WERI-Rb-1 (cell line): ENCODE measurements around the gene CD99.
A peak's percentile ranks its signal among the peaks of the same experiment; 100 is the strongest.

Experiments used
- DNase-seq: peaks from one replicate; pipeline ENCODE4 v3.0.0-alpha.2; 2020
- H3K27ac ChIP-seq: fragments of 250-450 bp; sonication (Bioruptor Pico); 2 replicates; pipeline ENCODE4 v1.5.1; 2020; ENCODE audit warnings: mild to moderate bottlenecking, moderate library complexity
- H3K27me3 ChIP-seq: fragments of 250-450 bp; sonication (Bioruptor Pico); 2 replicates; pipeline ENCODE4 v1.5.1; 2021; ENCODE audit warnings: mild to moderate bottlenecking, low read depth, moderate library complexity; ENCODE audit not compliant: insufficient read depth, severe bottlenecking
- H3K36me3 ChIP-seq: fragments of 250-450 bp; sonication (Bioruptor Pico); 2 replicates; pipeline ENCODE4 v1.5.1; 2020; ENCODE audit warnings: mild to moderate bottlenecking, moderate library complexity
- H3K4me3 ChIP-seq: 2 replicates; pipeline ENCODE4 v1.5.1; 2011; ENCODE audit warnings: low read depth, mild to moderate bottlenecking, control low read depth, low read length
- H3K9me3 ChIP-seq: fragments of 250-450 bp; sonication (Bioruptor Pico); 2 replicates; pipeline ENCODE4 v1.5.1; 2021; ENCODE audit warnings: mild to moderate bottlenecking, moderate library complexity; ENCODE audit not compliant: severe bottlenecking
- TF ChIP-seq, protein P1 (sequence below): IDR thresholded peaks from 2 replicates; pipeline ENCODE4 v1.5.1; 2011; ENCODE audit warnings: low read depth, mild to moderate bottlenecking, control low read depth, inconsistent platforms, low read length

CD99 gene

DNA sequence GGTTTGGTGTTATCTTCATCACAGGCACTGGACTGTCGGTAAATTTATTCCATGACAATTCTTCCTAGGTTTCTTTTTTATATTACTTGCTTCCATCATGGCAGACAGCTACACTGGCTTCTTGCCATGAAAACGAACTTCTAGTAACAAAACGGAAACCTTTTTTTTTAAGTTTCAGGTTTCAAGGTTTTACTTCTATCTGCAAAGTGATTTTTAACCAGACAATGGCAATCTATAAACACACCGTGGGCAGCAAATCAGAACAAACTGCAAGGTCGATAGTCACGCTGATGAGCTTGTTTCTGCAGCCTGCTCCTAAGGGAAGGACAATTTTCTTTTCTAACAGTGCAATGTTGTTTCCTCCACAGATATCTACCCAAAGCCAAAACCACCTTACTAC is 90.6 kb downstream of the CD99 start:
- Histone ChIP-seq H3K4me3 (0 out of 2 replicates have a peak overlapping the region, but pooled peaks have one; percentile 14), H3K9me3 (no peaks in the 10 kb centered on the region), H3K36me3 (no peaks in the 10 kb centered on the region), H3K27ac (peak overlapping the region; percentile 79), H3K27me3 (no peaks in the 10 kb centered on the region)
- DNase-seq, result no peak
- TF ChIP-seq, protein P1, sequence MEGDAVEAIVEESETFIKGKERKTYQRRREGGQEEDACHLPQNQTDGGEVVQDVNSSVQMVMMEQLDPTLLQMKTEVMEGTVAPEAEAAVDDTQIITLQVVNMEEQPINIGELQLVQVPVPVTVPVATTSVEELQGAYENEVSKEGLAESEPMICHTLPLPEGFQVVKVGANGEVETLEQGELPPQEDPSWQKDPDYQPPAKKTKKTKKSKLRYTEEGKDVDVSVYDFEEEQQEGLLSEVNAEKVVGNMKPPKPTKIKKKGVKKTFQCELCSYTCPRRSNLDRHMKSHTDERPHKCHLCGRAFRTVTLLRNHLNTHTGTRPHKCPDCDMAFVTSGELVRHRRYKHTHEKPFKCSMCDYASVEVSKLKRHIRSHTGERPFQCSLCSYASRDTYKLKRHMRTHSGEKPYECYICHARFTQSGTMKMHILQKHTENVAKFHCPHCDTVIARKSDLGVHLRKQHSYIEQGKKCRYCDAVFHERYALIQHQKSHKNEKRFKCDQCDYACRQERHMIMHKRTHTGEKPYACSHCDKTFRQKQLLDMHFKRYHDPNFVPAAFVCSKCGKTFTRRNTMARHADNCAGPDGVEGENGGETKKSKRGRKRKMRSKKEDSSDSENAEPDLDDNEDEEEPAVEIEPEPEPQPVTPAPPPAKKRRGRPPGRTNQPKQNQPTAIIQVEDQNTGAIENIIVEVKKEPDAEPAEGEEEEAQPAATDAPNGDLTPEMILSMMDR, result no peak

DNA sequence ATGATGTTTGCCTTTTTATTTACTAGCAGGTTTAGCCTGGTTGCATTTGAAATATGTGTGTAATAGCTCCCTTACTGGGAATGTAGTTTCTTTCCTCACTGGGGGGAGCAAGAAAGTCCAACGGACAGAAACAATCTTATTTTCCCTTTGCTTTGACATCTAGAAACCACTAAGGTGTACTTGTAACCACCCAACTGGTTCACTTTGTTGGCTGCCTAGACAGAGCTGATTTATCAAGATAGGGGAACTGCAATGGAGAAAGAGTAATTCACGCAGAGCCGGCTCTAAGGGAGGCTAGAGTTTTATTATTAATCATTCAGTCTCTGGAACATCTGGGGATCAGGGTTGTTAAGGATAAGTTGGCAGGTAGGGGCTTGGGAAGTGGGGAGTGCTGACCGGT is 91.1 kb downstream of the CD99 start:
- no peak overlapping the region for H3K4me3 ChIP-seq
- peak overlapping the region; percentile 79 for H3K27ac ChIP-seq
- TF ChIP-seq, protein P1, result no peak

DNA sequence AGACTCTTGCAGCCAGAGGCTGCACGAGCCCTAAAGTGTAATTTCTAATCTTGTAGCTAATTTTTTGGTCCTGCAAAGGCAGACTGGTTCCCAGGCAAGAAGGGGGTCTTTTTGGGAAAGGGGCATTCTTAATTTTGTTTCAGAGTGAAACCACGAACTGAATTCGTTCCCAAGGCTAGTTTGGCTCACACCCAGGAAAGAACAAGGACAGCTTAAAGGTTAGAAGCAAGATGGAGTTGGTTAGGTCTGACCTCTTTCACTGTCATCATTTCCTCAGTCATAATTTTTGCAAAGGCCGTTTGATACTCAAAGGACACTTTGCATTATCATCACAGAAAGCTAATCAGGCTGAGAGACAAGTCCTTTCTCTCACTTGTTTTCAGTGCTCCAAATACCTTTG is 91.7 kb downstream of the CD99 start:
- TF ChIP-seq, protein P1, result no peak
- H3K27ac ChIP-seq, result peak overlapping the region; percentile 79
- H3K36me3 ChIP-seq, result no peaks in the 10 kb centered on the region

More for the DNA sequence above, 91.1 kb downstream of the CD99 start:
- Histone ChIP-seq H3K27me3 (no peaks in the 10 kb centered on the region), H3K9me3 (no peaks in the 10 kb centered on the region), H3K36me3 (no peaks in the 10 kb centered on the region)
- no peak for DNase-seq

DNA sequence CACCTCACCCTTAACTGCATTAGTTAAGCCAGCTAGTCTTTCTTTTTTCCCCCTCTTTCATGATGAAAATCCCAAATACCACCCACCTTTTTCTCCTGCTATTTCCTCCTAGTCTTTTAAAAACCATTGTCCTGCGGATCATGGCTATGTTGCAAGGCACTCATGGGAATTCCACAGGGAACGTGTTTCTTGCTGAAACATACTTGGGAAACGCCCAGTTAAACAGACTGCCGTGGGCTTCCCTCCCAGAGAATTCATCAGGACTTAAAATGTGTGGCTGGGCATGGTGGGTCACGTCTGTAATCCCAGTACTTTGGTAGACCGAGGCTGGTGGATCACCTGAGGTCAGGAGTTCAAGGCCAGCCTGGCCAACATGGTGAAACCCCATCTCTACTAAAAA is 92.9 kb downstream of the CD99 start:
- Histone ChIP-seq H3K36me3 (no peaks in the 10 kb centered on the region), H3K9me3 (no peaks in the 10 kb centered on the region), H3K27ac (no peak overlapping the region), H3K27me3 (no peaks in the 10 kb centered on the region), H3K4me3 (no peak overlapping the region)
- DNase-seq, result no peak
- TF ChIP-seq, protein P1, result no peak

More for the DNA sequence above, 91.7 kb downstream of the CD99 start:
- H3K27me3 ChIP-seq, result no peaks in the 10 kb centered on the region
- no peaks in the 10 kb centered on the region for H3K9me3 ChIP-seq
- no peak for DNase-seq
- H3K4me3 ChIP-seq, result no peak overlapping the region

DNA sequence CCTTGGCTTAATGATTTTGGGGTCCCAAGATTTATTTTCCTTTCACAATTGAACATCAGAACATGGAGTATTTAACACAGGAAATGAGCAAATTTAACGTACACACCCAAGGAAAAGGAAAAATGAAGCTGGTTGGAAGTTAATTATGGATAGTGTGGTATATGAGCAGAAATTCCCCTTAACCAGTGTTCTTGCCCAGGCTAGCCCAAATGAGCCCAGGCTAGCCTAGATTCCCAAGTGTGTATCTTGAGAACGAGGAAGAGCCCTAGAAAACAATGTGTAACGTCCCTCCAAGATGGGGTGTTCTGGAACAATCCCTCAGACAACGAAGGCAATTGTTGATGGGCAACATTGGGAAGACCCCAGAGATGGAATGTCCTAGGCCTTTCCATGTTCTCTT is 94.4 kb downstream of the CD99 start:
- Histone ChIP-seq H3K27me3 (no peaks in the 10 kb centered on the region), H3K9me3 (no peaks in the 10 kb centered on the region), H3K4me3 (no peak overlapping the region), H3K27ac (no peak overlapping the region), H3K36me3 (no peaks in the 10 kb centered on the region)
- TF ChIP-seq, protein P1, result no peak
- no peak for DNase-seq

DNA sequence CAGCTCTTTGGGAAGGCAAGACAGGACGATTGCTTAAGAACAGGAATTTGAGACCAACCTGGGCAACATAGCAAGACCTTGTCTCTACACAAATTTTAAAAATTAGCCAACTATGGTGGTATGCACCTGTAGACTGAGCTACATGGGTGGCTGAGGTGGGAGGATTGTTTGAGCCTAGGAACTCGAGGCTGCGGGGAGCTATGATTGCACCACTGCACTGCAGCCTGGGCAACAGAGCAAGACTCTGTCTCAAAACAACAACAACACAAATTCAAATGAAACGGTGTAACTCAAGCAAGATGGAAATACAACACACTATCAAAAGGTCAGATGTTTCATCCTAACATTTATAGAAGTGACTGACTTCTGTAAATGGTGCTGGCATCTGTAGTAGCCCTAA is 97.9 kb downstream of the CD99 start:
- TF ChIP-seq, protein P1, result no peak
- Histone ChIP-seq H3K4me3 (no peak overlapping the region), H3K36me3 (no peaks in the 10 kb centered on the region), H3K9me3 (no peaks in the 10 kb centered on the region), H3K27ac (no peak overlapping the region), H3K27me3 (no peaks in the 10 kb centered on the region)
- DNase-seq, result no peak
